Endodermal cell (in vitro differentiated cells): ENCODE results near the gene LHX6. TPM values are rescaled to one million over a fixed set of nuclear protein-coding genes. Genes with fewer than 3 reads are reported as not detected.

Experiments
- DNase-seq: peaks from one replicate; pipeline ENCODE4 v3.0.0-alpha.2; 2017
- H3K27ac ChIP-seq: 2 replicates; pipeline ENCODE4 v1.5.1; 2013; ENCODE audit warnings: mild to moderate bottlenecking, low read depth, low read length, moderate library complexity
- H3K27me3 ChIP-seq: 2 replicates; pipeline ENCODE4 v1.6.1; 2013; ENCODE audit warnings: mild to moderate bottlenecking, low read length, moderate library complexity; ENCODE audit not compliant: insufficient read depth, control insufficient read depth, poor library complexity, severe bottlenecking
- H3K36me3 ChIP-seq: 2 replicates; pipeline ENCODE4 v1.7.0; 2013; ENCODE audit warnings: mild to moderate bottlenecking, low read length, moderate library complexity; ENCODE audit not compliant: control insufficient read depth, insufficient read depth
- H3K4me1 ChIP-seq: one replicate; pipeline ENCODE4 v1.7.0; 2013; ENCODE audit warnings: low read length; ENCODE audit not compliant: control insufficient read depth, insufficient read depth
- H3K4me3 ChIP-seq: 2 replicates; pipeline ENCODE4 v1.5.1; 2013; ENCODE audit warnings: mild to moderate bottlenecking, low read length, moderate library complexity
- H3K9ac ChIP-seq: 2 replicates; pipeline ENCODE4 v1.6.1; 2013; ENCODE audit warnings: mild to moderate bottlenecking, low read length, moderate library complexity; ENCODE audit not compliant: poor library complexity, severe bottlenecking; ENCODE audit errors: extremely low read depth
- H3K9me3 ChIP-seq: 2 replicates; pipeline ENCODE4 v1.6.1; 2013; ENCODE audit warnings: mild to moderate bottlenecking, low read length, moderate library complexity; ENCODE audit not compliant: control insufficient read depth
- H3K27ac Mint-ChIP-seq: 2 replicates; pipeline ENCODE4 v1.8.0; 2020; ENCODE audit warnings: mixed read lengths
- H3K27me3 Mint-ChIP-seq: 2 replicates; pipeline ENCODE4 v1.8.0; 2021; ENCODE audit warnings: mild to moderate bottlenecking, mixed read lengths; ENCODE audit not compliant: insufficient read depth
- H3K36me3 Mint-ChIP-seq: 2 replicates; pipeline ENCODE4 v1.8.0; 2020; ENCODE audit warnings: low read depth, mixed read lengths
- H3K4me1 Mint-ChIP-seq: 2 replicates; pipeline ENCODE4 v1.8.0; 2020; ENCODE audit warnings: mixed read lengths
- H3K4me3 Mint-ChIP-seq: 2 replicates; pipeline ENCODE4 v1.8.0; 2020; ENCODE audit warnings: mild to moderate bottlenecking, moderate library complexity, mixed read lengths
- H3K9me3 Mint-ChIP-seq: 2 replicates; pipeline ENCODE4 v1.8.0; 2020; ENCODE audit warnings: mild to moderate bottlenecking, mixed read lengths
- WGBS, 2 experiments: methylation state at CpG; one replicate each; pipeline versions ENCODE4 v1.1.5 to v1.1.7; 2013; ENCODE audit warnings: missing lambda C conversion rate in 2 of 2, mixed read lengths in 1 of 2; ENCODE audit not compliant: insufficient coverage in 1 of 2, insufficient read length in 1 of 2; 5-methylcytosine and 5-hydroxymethylcytosine counted together
- total RNA-seq, 2 donors: library from RNA; stranded (reverse); fragmentation: NEBNext Ultra II Directional in 1 of 2; extraction: Animal tissue kit (Norgen Biotek cat#: 25700) in 1 of 2; gene quantifications; 2 replicates in 1 of 2; 3 replicates in 1 of 2; pipeline ENCODE4 v1.2.1, GENCODE V29; 2021
- TF ChIP-seq, protein P1 (sequence below): fragments of 200-600 bp; sonication (generic); conservative IDR thresholded peaks from 2 replicates; pipeline ENCODE4 v1.5.0; 2021; ENCODE audit warnings: antibody characterized with exemption, mild to moderate bottlenecking

The LHX6 gene
- total RNA-seq, 2 donors from 2014 or later: 0.37 TPM; not detected in 1

DNA sequence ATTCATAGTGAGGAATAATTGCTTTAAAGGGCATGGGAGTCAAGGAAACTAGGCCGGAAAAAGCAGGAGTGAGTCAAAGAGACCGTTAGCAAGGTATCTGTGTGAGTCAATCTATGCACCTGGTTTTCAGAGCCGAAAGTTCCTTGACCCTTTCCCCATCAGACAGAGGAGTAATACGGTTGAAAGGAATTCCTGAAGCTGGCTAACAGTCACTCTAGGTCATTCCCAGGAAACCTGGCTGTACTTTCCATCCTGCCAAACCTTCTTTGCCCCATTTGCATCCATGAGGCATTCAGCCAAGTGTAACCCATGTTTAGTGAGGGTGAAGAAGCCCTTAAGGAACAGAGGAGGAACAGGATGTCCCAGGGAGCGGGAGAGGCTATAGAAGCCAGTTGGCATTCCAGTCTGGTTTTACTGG, 19.7 kb upstream of the LHX6 start:
- peaks cover 59% of the 10 kb centered on the region for H3K36me3 ChIP-seq
- Mint-ChIP-seq H3K4me1 (peaks cover 19% of the 10 kb centered on the region), H3K27me3 (no peaks in the 10 kb centered on the region), H3K27ac (no peak overlapping the region), H3K9me3 (no peaks in the 10 kb centered on the region), H3K4me3 (no peak overlapping the region), H3K36me3 (peaks cover 39% of the 10 kb centered on the region)
- H3K4me1 ChIP-seq: peaks cover 7% of the 10 kb centered on the region
- TF ChIP-seq, protein P1, sequence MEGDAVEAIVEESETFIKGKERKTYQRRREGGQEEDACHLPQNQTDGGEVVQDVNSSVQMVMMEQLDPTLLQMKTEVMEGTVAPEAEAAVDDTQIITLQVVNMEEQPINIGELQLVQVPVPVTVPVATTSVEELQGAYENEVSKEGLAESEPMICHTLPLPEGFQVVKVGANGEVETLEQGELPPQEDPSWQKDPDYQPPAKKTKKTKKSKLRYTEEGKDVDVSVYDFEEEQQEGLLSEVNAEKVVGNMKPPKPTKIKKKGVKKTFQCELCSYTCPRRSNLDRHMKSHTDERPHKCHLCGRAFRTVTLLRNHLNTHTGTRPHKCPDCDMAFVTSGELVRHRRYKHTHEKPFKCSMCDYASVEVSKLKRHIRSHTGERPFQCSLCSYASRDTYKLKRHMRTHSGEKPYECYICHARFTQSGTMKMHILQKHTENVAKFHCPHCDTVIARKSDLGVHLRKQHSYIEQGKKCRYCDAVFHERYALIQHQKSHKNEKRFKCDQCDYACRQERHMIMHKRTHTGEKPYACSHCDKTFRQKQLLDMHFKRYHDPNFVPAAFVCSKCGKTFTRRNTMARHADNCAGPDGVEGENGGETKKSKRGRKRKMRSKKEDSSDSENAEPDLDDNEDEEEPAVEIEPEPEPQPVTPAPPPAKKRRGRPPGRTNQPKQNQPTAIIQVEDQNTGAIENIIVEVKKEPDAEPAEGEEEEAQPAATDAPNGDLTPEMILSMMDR: no peak
- no peak overlapping the region for H3K4me3 ChIP-seq
- no peak overlapping the region for H3K27ac ChIP-seq
- WGBS, 2 experiments: 93 to 98% methylated on average over 4 to 5 of the region's 5 CpGs
- no peak for DNase-seq
- H3K9ac ChIP-seq: no peak overlapping the region
- no peaks in the 10 kb centered on the region for H3K9me3 ChIP-seq
- no peaks in the 10 kb centered on the region for H3K27me3 ChIP-seq

- 97% methylated on average over 3 of the region's 3 CpGs; no CpG with 5 or more reads in 1 of the 2 experiments for WGBS, 2 experiments
- H3K4me3 ChIP-seq: no peak overlapping the region
- H3K27me3 Mint-ChIP-seq: no peaks in the 10 kb centered on the region
- H3K36me3 ChIP-seq: peaks cover 60% of the 10 kb centered on the region
- H3K9me3 ChIP-seq: no peaks in the 10 kb centered on the region
- H3K4me3 Mint-ChIP-seq: no peak overlapping the region
- no peak for DNase-seq
- H3K27ac ChIP-seq: no peak overlapping the region
- H3K27me3 ChIP-seq: no peaks in the 10 kb centered on the region
- no peak overlapping the region for H3K27ac Mint-ChIP-seq
- H3K9me3 Mint-ChIP-seq: no peaks in the 10 kb centered on the region
- H3K36me3 Mint-ChIP-seq: peaks cover 48% of the 10 kb centered on the region
- TF ChIP-seq, protein P1: no peak
- H3K4me1 ChIP-seq: no peaks in the 10 kb centered on the region
- H3K4me1 Mint-ChIP-seq: peaks cover 1% of the 10 kb centered on the region
- H3K9ac ChIP-seq: no peak overlapping the region
Observed at GRCh38 chr9:122246666-122247065, 17.9 kb upstream of the LHX6 start.

DNA sequence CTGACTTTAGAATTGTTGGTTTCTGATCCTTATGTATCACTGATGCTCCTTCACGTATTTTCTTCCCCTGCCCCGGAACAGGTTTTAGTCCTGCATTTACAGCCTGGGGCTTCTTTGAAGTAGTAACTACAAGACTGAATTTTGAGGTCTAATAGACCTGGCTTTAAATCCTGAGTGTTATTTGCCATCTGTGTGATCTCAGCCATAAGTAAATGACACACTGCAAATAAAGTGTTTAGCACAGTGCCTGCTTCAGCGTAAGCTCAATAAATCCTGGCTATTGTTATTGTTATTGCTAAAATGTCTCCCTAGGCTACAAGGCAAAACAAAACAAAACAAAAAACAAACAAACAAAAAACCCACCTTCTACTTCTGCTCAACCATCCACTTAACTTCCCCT, 15.6 kb upstream of the LHX6 start:
- H3K36me3 ChIP-seq: peaks cover 66% of the 10 kb centered on the region
- no peak overlapping the region for H3K4me3 ChIP-seq
- H3K27ac Mint-ChIP-seq: no peak overlapping the region
- no peak overlapping the region for H3K27ac ChIP-seq
- H3K4me1 ChIP-seq: no peaks in the 10 kb centered on the region
- TF ChIP-seq, protein P1: no peak
- H3K9ac ChIP-seq: no peak overlapping the region
- H3K36me3 Mint-ChIP-seq: peaks cover 43% of the 10 kb centered on the region
- no peaks in the 10 kb centered on the region for H3K27me3 ChIP-seq
- WGBS, 2 experiments: 94% methylated on average over 3 of the region's 3 CpGs; no CpG with 5 or more reads in 1 of the 2 experiments
- no peak for DNase-seq
- H3K27me3 Mint-ChIP-seq: no peaks in the 10 kb centered on the region
- no peak overlapping the region for H3K4me3 Mint-ChIP-seq
- H3K9me3 ChIP-seq: no peaks in the 10 kb centered on the region
- no peaks in the 10 kb centered on the region for H3K9me3 Mint-ChIP-seq
- no peaks in the 10 kb centered on the region for H3K4me1 Mint-ChIP-seq
